Activated naive CD4-positive, alpha-beta T cell treated with anti-CD3 and anti-CD28 coated beads, Interleukin-2, amount 50 U/mL, for 72 hours (primary cell): ENCODE measurements around the gene SLC16A4. TPM values are rescaled to one million over a fixed set of nuclear protein-coding genes. Genes with fewer than 3 reads are reported as not detected.
"Not testable (repeated sequence)": the region's sequence is repeated elsewhere in the genome, so short reads cannot be mapped to it uniquely, and the experiment has no call there.

Experiments
- ATAC-seq, 2 donors: fragments of 150-1000 bp; cut with Tn5 transposase; 2 replicates each; pipeline ENCODE4 v1.10.0; 2021; ENCODE audit warnings: mild to moderate bottlenecking in 2 of 2, moderate library complexity in 2 of 2
- DNase-seq, 2 donors: peaks; one replicate each; pipeline ENCODE4 v3.0.0; 2021 to 2022; ENCODE audit warnings: low spot score in 2 of 2
- H3K27ac Mint-ChIP-seq, 2 donors: one replicate each; pipeline ENCODE4 v1.8.0; 2022; ENCODE audit warnings: mild to moderate bottlenecking in 2 of 2, mixed read lengths in 2 of 2
- H3K36me3 Mint-ChIP-seq, 2 donors: one replicate each; pipeline ENCODE4 v1.8.0; 2022; ENCODE audit warnings: mixed read lengths in 2 of 2
- H3K9me3 Mint-ChIP-seq, 2 donors: one replicate each; pipeline ENCODE4 v1.8.0; 2022; ENCODE audit warnings: mixed read lengths in 2 of 2
- total RNA-seq, 2 donors: library from RNA; stranded (reverse); gene quantifications; one replicate each; pipeline ENCODE4 v1.2.3, GENCODE V29; 2022

Gene SLC16A4
- under 1 TPM; 0.45 to 0.87 TPM for total RNA-seq

DNA sequence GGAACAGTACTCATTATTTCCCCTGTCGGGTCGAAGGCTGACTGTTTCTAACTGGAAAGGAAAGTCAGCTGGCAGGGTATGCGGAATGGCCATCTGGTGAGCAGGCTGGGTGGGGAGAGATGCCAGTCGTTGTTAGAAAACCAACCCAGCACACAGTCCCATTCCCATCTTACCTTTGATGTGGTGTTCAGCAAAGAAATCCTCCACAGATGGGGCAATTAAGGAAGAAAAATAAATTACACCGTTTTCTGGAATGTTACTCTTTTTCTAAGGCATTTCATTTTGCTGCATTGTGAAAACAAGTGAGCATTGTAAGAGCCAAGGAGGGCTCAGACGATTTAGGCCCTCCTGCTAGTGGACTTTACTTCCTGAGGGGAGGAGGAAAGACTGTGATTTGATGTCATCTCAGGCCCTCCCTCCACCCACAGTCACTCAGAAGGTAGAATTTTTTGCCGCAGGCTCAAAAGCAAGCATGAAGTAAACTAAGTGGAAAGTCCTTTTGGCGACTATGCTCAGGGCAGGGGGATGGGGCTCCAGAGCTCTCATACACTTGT, at the start of gene SLC16A4:
TSS of gene SLC16A4 (minus strand) at position 335 of the 554 bp plus-strand sequence. CDS start 1,703 bp downstream, outside the sequence.
- DNase-seq (no peak), ATAC-seq (no peak)
- peaks cover 7 to 13% of the 10 kb centered on the region in 2 donors for H3K36me3 Mint-ChIP-seq
- no peak within 1 kb of the TSS for H3K27ac Mint-ChIP-seq
- no peaks in the 10 kb centered on the region for H3K9me3 Mint-ChIP-seq

- not testable (repeated sequence) for H3K27ac Mint-ChIP-seq, DNase-seq, H3K9me3 Mint-ChIP-seq, H3K36me3 Mint-ChIP-seq, ATAC-seq
Measured at GRCh38 chr1:110439873-110440272, 49.0 kb upstream of the SLC16A4 start.

GRCh38 chr1:110438893-110439292, 48.1 kb upstream of the SLC16A4 start:
- H3K27ac Mint-ChIP-seq: no peak overlapping the region
- H3K36me3 Mint-ChIP-seq: no peaks in the 10 kb centered on the region
- DNase-seq (no peak), ATAC-seq (no peak)
- H3K9me3 Mint-ChIP-seq: no peaks in the 10 kb centered on the region

DNA sequence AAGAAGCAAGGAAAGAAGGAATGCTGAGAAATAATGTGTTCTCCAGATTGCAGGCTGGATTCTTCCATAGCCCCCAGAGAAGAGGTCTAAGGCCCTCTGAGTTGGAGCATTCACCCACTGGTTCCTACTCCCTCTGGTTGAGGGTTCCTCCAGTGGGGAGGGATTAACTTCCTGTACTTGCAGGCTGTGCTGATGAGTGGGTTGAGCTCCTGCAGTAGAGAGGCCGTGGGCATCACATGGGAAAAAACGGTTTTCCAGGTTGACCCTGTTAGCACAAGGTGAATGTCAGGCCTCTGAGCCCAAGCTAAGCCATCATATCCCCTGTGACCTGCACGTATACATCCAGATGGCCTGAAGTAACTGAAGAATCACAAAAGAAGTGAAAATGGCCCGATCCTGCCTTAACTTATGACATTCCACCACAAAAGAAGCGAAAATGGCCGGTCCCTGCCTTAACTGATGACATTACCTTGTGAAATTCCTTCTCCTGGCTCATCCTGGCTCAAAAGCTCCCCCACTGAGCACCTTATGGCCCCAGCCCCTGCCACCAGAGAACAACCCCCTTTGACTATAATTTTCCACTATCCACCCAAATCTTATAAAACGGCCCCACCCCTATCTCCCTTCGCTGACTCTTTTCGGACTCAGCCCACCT, 46.9 kb upstream of the SLC16A4 start:
- not testable (repeated sequence) for H3K27ac Mint-ChIP-seq, DNase-seq, H3K9me3 Mint-ChIP-seq, ATAC-seq, H3K36me3 Mint-ChIP-seq

GRCh38 chr1:110436635-110437034, 45.8 kb upstream of the SLC16A4 start:
- Mint-ChIP-seq H3K27ac (no peak overlapping the region), H3K9me3 (no peaks in the 10 kb centered on the region), H3K36me3 (no peaks in the 10 kb centered on the region)
- ATAC-seq: no peak
- no peak for DNase-seq

DNA sequence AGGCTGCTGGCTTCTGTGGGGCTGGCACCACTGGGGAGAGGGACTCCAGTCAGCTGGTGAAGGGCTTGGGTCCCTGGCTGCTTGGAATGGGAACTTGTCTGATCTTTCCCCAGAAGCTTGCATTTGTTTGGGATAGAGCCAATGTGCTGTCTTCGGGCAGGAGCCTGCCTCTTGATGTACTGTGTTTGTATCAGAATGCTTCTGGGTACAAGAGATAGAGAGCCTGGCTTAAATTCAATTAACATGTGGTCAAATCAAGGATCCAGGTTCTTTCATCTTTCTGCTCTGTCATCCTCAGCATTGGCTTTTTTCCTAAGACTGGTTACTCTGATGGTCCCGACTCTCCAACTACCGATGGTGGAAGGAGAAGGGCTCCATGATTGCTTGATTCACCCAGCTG, 44.1 kb upstream of the SLC16A4 start:
- no peaks in the 10 kb centered on the region for H3K9me3 Mint-ChIP-seq
- H3K36me3 Mint-ChIP-seq: no peaks in the 10 kb centered on the region
- no peak overlapping the region for H3K27ac Mint-ChIP-seq
- no peak for ATAC-seq
- no peak for DNase-seq

DNA sequence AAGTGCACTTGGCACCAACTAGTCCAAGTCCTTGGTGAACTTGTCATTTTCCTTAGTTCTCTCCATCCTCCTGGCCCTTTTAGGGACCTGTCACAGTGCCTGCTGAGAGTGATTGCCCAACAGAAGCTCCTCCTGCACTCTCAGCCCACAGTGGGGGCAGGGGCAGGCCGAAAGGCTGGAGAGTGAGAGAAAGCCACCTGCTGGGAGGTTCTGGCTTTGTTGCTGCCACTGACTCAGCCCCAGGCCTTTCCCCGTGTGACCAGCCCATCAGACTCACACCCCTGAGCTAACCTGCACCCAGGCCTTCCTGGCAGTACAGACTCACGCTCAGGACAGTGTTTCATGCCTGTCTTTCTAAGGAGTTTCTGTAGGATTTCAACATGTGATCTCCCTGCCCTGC, 43.0 kb upstream of the SLC16A4 start:
- no peaks in the 10 kb centered on the region for H3K36me3 Mint-ChIP-seq
- H3K9me3 Mint-ChIP-seq: no peaks in the 10 kb centered on the region
- no peak for ATAC-seq
- no peak for DNase-seq
- no peak overlapping the region for H3K27ac Mint-ChIP-seq

GRCh38 chr1:110433213-110433612, 42.4 kb upstream of the SLC16A4 start:
- no peaks in the 10 kb centered on the region for H3K9me3 Mint-ChIP-seq
- no peak overlapping the region for H3K27ac Mint-ChIP-seq
- H3K36me3 Mint-ChIP-seq: no peaks in the 10 kb centered on the region
- no peak for DNase-seq
- ATAC-seq: no peak

GRCh38 chr1:110430901-110431300, 40.1 kb upstream of the SLC16A4 start:
- Mint-ChIP-seq H3K9me3 (no peaks in the 10 kb centered on the region), H3K27ac (peak overlapping the region in 1 of 2 donors; percentile 79), H3K36me3 (no peaks in the 10 kb centered on the region)
- DNase-seq (no peak), ATAC-seq (no peak)

DNA sequence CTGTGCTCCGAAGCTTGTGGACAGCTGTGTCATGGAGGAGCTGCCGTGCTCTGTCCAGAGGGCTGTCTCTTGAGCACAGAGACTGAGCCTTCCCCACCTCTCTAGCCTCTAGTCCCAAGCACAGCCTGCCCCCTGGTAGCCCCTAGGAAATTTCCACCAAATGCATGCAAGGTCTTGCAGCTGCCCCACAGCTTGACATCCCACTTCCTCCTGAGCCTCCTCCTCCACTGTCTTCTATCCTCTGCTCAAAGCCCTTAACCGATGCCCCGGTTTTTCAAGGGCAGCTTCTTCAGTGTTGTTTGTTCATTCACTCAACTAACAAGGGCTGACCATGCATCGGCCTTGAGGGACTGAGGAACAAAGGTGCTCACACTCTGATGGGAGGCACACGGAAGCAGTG, 39.5 kb upstream of the SLC16A4 start:
- ATAC-seq: no peak
- no peak for DNase-seq
- Mint-ChIP-seq H3K9me3 (no peaks in the 10 kb centered on the region), H3K27ac (peak overlapping the region in 1 of 2 donors; percentile 52), H3K36me3 (no peaks in the 10 kb centered on the region)

GRCh38 chr1:110428946-110429345, 38.1 kb upstream of the SLC16A4 start:
- H3K9me3 Mint-ChIP-seq: no peaks in the 10 kb centered on the region
- H3K27ac Mint-ChIP-seq: no peak overlapping the region
- DNase-seq: no peak
- H3K36me3 Mint-ChIP-seq: no peaks in the 10 kb centered on the region
- ATAC-seq: no peak

GRCh38 chr1:110426854-110427253, 36.0 kb upstream of the SLC16A4 start:
- no peak for DNase-seq
- Mint-ChIP-seq H3K36me3 (no peaks in the 10 kb centered on the region), H3K27ac (no peak overlapping the region), H3K9me3 (no peaks in the 10 kb centered on the region)
- no peak for ATAC-seq

DNA sequence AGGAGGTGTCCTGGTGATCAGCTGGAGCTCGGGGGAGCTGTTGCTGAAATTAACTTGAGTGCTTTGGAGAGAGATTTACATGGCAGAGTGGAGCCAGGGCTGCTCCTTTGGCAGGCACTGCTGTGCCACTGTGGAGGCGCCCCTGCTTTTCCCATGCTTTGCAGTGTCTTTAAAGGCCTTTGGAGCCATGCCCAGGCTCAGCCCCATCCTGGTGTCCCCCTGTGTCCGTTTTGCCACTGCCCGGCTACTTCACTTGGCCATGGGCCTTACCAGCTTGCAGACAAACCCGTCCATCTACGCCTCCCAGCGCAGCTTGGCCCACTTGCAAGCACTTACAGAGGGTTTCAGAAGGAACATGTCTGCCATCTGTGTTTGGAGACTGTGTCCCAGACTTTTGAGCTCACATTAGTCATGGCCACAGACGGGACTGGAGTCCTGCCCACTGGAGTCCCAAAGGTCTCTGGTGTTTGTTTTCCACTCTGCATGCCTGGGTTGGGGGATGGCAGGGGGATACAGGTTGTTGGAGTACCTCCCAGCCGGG, 34.9 kb upstream of the SLC16A4 start:
- ATAC-seq: no peak
- Mint-ChIP-seq H3K27ac (no peak overlapping the region), H3K36me3 (no peaks in the 10 kb centered on the region)

GRCh38 chr1:110424699-110425611, 34.1 kb upstream of the SLC16A4 start:
- DNase-seq: no peak
- Mint-ChIP-seq H3K9me3 (no peaks in the 10 kb centered on the region), H3K36me3 (no peaks in the 10 kb centered on the region), H3K27ac (no peak overlapping the region)
- ATAC-seq: no peak

More for the DNA sequence above, 34.9 kb upstream of the SLC16A4 start:
- H3K9me3 Mint-ChIP-seq: no peaks in the 10 kb centered on the region
- DNase-seq: no peak

DNA sequence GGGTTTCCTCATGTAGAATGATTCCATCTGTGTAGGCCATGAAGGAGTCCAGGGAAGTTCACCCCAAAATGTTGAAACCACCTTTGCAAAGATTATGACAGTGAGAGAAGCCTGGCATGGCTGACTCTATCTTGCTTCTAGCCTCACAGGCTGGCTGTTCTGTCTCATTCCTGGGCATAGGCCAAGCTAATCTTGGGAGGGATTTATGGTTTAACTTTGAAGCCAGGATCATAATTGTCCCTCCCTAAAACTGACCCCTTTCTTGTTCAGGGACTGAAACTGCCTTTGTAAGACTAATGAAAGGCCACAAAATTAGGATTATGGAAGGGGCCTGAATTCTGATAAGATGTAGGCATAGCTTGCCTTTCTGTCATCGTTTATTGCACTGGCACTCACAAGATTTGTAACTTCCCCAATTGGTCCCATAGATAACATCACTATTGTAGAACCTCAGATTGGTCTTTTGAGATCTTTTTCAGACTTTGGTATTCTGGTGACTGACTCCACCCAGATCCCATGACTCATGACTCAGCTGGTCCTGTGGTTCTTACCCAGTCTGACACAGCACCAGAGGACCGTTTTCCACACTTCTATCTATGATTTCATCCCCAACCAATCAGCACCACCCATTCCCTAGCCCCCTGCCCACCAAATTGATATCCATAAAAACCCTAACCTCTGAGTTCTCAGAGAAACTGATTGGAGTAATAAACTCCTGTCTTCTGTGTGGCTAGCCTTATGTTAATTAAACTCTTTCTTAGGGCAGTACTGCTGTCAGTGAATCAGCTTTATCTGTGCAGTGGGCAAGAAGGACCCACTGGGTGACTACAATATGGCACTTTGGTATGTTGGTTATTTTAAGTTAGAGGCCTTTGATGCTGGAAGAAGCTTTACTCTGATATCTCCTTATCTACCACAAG, 30.3 kb upstream of the SLC16A4 start:
- ATAC-seq (peak; percentile 40 to 64), DNase-seq (no peak)
- no peaks in the 10 kb centered on the region for H3K9me3 Mint-ChIP-seq
- H3K36me3 Mint-ChIP-seq: no peaks in the 10 kb centered on the region
- H3K27ac Mint-ChIP-seq: peak overlapping the region in 1 of 2 donors; percentile 41

DNA sequence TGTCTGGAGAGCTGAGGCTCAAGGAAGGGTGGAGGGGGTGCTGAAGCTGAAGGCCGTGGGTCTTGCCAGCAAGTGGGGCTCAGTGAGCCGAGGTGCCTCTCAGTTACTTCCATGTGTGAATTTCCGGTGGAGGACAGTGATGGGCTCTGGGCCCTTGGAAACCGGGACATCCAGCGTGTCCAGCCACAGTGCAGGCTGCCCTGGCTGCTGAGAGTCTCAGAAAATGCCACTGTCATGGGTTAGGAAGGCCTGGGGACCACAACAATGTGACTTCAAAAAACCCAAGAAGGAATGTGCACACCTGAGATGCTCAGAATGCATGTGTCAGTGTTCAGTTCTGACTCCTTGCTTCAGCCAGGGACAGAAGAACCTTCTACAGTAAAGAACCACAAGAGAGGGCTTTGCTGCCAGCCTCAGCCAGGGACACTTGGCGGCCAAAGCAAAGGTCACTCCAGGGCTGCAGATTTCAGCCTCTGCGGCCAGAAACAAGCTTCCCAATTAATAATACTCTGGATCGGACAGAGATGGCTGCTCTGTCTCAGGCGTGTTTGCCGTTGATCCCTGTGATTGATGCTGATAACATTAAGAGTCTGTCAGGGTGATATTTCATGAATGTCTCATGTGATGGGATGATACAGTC, 29.3 kb upstream of the SLC16A4 start:
- H3K36me3 Mint-ChIP-seq: no peaks in the 10 kb centered on the region
- H3K27ac Mint-ChIP-seq: no peak overlapping the region
- no peak for DNase-seq
- H3K9me3 Mint-ChIP-seq: no peaks in the 10 kb centered on the region
- no peak for ATAC-seq
